Measurements from ENCODE around the gene MXRA5.
"Not testable (repeated sequence)": the region's sequence is repeated elsewhere in the genome, so short reads cannot be mapped to it uniquely, and the experiment has no call there.

MXRA5 gene

DNA sequence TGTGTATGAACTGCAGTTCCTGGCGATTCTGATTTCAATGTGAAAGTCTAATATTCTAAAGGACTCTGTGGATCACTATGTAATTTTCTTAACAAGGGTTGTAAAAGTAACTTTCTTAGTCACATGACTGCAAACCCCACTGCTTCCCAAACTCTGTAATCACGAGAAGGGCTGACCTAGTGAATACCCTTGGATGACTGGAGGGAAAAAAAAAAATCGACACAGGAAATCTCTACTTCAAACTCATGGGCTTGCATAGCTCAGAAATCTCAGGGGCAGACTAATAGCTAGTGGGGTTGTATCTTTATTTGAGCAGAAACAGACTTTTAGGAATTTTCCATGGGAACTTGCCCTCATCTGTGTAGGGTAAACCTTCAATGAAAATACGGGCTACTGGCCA, 4.8 kb upstream of the MXRA5 start:
- no peak overlapping the region for H3K27ac ChIP-seq
- TF ChIP-seq, protein P1, sequence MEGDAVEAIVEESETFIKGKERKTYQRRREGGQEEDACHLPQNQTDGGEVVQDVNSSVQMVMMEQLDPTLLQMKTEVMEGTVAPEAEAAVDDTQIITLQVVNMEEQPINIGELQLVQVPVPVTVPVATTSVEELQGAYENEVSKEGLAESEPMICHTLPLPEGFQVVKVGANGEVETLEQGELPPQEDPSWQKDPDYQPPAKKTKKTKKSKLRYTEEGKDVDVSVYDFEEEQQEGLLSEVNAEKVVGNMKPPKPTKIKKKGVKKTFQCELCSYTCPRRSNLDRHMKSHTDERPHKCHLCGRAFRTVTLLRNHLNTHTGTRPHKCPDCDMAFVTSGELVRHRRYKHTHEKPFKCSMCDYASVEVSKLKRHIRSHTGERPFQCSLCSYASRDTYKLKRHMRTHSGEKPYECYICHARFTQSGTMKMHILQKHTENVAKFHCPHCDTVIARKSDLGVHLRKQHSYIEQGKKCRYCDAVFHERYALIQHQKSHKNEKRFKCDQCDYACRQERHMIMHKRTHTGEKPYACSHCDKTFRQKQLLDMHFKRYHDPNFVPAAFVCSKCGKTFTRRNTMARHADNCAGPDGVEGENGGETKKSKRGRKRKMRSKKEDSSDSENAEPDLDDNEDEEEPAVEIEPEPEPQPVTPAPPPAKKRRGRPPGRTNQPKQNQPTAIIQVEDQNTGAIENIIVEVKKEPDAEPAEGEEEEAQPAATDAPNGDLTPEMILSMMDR (conservative IDR thresholded peaks at IDR 0.05) = no peak
- no peak for TF ChIP-seq ZFX (IDR thresholded peaks at IDR 0.05)

DNA sequence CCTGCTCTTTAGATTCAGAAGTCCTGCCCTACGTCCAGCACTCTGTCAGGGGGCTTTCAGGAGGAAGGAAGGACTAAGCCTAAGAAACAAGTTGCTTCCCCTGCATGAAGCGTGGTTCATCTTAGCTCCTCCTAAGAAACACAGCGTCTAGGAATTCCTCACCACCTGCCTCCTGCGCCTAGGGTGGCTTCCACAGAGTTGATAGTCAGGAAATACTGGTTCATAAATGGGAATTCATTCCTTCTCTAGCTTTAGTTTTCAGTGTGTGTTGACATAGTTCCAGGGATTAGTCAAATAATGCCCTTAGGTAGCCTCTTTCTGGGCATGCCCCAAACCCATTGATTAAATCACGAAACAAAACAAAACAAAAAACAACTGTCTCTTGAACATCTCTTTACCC, 1.7 kb upstream of the MXRA5 start:
- no peak for TF ChIP-seq ZFX (IDR thresholded peaks at IDR 0.05)
- TF ChIP-seq, protein P1 (conservative IDR thresholded peaks at IDR 0.05) = no peak
- no peak overlapping the region for H3K27ac ChIP-seq

- TF ChIP-seq ZFX (IDR thresholded peaks at IDR 0.05) = no peak
- TF ChIP-seq, protein P1 (conservative IDR thresholded peaks at IDR 0.05) = no peak
- no peak overlapping the region for H3K27ac ChIP-seq
These were observed 916 bp downstream of the MXRA5 start for GRCh38 chrX:3345281-3346191.

DNA sequence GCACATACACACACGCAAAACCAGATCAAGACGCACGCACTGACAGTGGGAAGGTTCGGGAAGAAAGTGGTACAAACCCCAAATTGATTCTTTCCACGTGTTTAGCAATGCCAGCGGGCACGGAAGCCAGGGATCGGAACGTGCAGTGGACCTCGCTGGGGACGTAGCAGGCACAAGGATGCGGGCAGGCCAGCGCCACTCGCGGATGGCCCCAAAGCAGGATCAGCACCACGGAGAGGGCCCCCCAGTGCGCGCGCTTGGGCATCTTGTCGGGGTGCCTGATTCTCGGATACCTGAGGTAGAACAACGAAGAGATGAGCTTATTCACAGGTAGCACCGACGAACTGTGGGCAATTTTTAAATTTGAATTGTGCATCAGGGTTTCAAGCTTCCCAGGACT, 2.9 kb downstream of the MXRA5 start:
- not testable (repeated sequence) for H3K27ac ChIP-seq

GRCh38 chrX:3340016-3340415, 6.4 kb downstream of the MXRA5 start:
- H3K27ac ChIP-seq = no peak overlapping the region
- no peak for TF ChIP-seq ZFX (IDR thresholded peaks at IDR 0.05)

GRCh38 chrX:3326681-3327080, 19.8 kb downstream of the MXRA5 start:
- TF ChIP-seq, protein P1 (conservative IDR thresholded peaks at IDR 0.05) = no peak
- no peak for TF ChIP-seq ZFX (IDR thresholded peaks at IDR 0.05)
- no peak overlapping the region for H3K27ac ChIP-seq

DNA sequence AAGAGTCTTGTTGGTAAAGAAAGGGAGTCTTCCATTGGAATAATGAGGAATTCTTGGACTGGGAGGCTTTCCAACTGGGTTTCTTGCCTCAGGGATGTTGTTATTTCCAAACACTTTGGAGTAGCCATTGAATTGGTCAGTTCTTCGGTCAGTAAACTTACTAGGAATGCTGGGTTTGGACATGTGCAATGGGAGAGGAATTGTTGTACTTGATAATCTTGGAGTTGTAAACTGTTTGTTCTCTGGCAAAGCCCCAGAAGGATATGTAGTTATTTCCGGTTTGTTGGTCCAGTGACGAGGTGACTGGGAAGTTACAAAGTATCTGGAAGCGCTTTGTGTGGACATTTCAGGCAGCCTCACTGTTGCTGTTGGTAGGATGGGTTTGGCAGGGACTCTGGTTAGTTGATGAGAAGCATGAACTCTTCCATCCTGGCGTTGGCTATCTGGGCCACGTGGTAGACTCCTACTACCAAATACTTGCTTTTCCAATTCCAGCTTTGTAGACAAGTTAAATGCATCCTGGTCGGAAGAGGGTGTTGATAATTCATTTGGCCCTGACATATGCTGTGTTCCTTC, 25.9 kb downstream of the MXRA5 start:
- TF ChIP-seq ZFX (IDR thresholded peaks at IDR 0.05) = no peak
- TF ChIP-seq, protein P1 (conservative IDR thresholded peaks at IDR 0.05) = no peak
- H3K27ac ChIP-seq = no peak overlapping the region

- no peak overlapping the region for H3K27ac ChIP-seq
These were observed 29.2 kb downstream of the MXRA5 start for GRCh38 chrX:3317191-3317718.

More at GRCh38 chrX:3317191-3317718, 29.2 kb downstream of the MXRA5 start:
- TF ChIP-seq, protein P1 (conservative IDR thresholded peaks at IDR 0.05) = no peak
- no peak for TF ChIP-seq ZFX (IDR thresholded peaks at IDR 0.05)
